KMS-11 (cell line): ENCODE data around the gene C4orf50.

Experiments used
- H2AFZ ChIP-seq: fragments of 200-600 bp; sonication (generic); 2 replicates; pipeline ENCODE4 v1.6.1; 2016; ENCODE audit warnings: antibody characterized with exemption, mixed run types, low read depth
- H3K27ac ChIP-seq: fragments of 200-600 bp; sonication (generic); 2 replicates; pipeline ENCODE4 v1.6.1; 2016; ENCODE audit warnings: mild to moderate bottlenecking, mixed run types
- H3K27me3 ChIP-seq: fragments of 200-600 bp; sonication (generic); 2 replicates; pipeline ENCODE4 v1.6.1; 2017; ENCODE audit warnings: mild to moderate bottlenecking, low read depth, mixed run types, moderate library complexity; ENCODE audit not compliant: insufficient read depth
- H3K36me3 ChIP-seq: fragments of 200-600 bp; sonication (generic); 2 replicates; pipeline ENCODE4 v1.6.1; 2017; ENCODE audit warnings: mild to moderate bottlenecking, mixed run types; ENCODE audit not compliant: insufficient read depth
- H3K4me1 ChIP-seq: fragments of 200-600 bp; sonication (generic); 2 replicates; pipeline ENCODE4 v1.6.1; 2016; ENCODE audit warnings: mild to moderate bottlenecking, low read depth, mixed run types; ENCODE audit not compliant: poor library complexity, severe bottlenecking
- H3K4me2 ChIP-seq: fragments of 200-600 bp; sonication (generic); 2 replicates; pipeline ENCODE4 v1.7.0; 2016; ENCODE audit warnings: mild to moderate bottlenecking, mixed run types
- H3K4me3 ChIP-seq: fragments of 200-600 bp; sonication (generic); IDR thresholded peaks from 2 replicates; pipeline ENCODE4 v1.6.1; 2017; ENCODE audit warnings: low read depth, low read length, mixed read lengths; ENCODE audit not compliant: insufficient read depth
- H3K79me2 ChIP-seq: fragments of 200-600 bp; sonication (generic); 2 replicates; pipeline ENCODE4 v1.6.1; 2016; ENCODE audit warnings: low read depth, mixed run types; ENCODE audit not compliant: insufficient read depth
- H3K9ac ChIP-seq: fragments of 200-600 bp; sonication (generic); 2 replicates; pipeline ENCODE4 v1.6.1; 2016; ENCODE audit warnings: mild to moderate bottlenecking, mixed run types
- H4K20me1 ChIP-seq: fragments of 200-600 bp; sonication (generic); 2 replicates; pipeline ENCODE4 v1.6.1; 2016; ENCODE audit warnings: mild to moderate bottlenecking, mixed run types; ENCODE audit not compliant: insufficient read depth
- CTCF ChIP-seq: fragments of 200-600 bp; sonication (generic); conservative IDR thresholded peaks from 2 replicates; pipeline ENCODE4 v1.6.1; 2017; ENCODE audit warnings: low read depth, mild to moderate bottlenecking, antibody characterized with exemption, low read length, moderate library complexity, mixed read lengths

The C4orf50 gene

GRCh38 chr4:5970381-5971077, 47.7 kb downstream of the C4orf50 start:
- H2AFZ ChIP-seq: no peak overlapping the region
- H3K27ac ChIP-seq: no peak overlapping the region

DNA sequence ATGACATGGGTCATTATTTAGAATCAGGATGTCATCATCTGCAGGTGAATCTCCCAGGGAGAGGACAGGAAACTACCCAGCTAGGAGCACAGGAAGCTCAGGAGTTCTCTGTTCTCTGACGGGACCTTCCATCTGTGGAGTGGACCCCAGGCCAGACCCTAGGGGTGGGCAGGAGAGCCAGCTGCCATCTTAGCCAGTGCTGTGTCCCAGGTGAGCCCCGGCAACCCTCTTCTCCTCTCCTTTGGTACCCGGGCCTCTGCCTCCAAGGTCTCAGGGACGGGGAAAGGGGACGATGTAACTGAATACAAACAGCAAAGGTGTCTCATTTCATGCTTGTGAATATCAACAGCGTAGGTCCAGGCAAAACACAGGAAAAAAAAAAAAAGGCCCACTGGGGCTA, 48.5 kb downstream of the C4orf50 start:
- Histone ChIP-seq H3K27ac (no peak overlapping the region), H3K4me1 (no peaks in the 10 kb centered on the region), H2AFZ (no peak overlapping the region), H3K79me2 (no peaks in the 10 kb centered on the region), H3K27me3 (no peaks in the 10 kb centered on the region), H4K20me1 (no peaks in the 10 kb centered on the region), H3K4me2 (no peak overlapping the region), H3K36me3 (no peaks in the 10 kb centered on the region), H3K9ac (no peak overlapping the region), H3K4me3 (no peak overlapping the region)
- no peak for TF ChIP-seq CTCF

More at GRCh38 chr4:5970381-5971077, 47.7 kb downstream of the C4orf50 start:
- no peaks in the 10 kb centered on the region for H3K4me1 ChIP-seq
- no peak for TF ChIP-seq CTCF
- no peaks in the 10 kb centered on the region for H3K79me2 ChIP-seq
- no peak overlapping the region for H3K4me3 ChIP-seq
- H4K20me1 ChIP-seq: no peaks in the 10 kb centered on the region
- no peaks in the 10 kb centered on the region for H3K36me3 ChIP-seq
- no peaks in the 10 kb centered on the region for H3K27me3 ChIP-seq
- H3K4me2 ChIP-seq: no peak overlapping the region
- H3K9ac ChIP-seq: no peak overlapping the region

DNA sequence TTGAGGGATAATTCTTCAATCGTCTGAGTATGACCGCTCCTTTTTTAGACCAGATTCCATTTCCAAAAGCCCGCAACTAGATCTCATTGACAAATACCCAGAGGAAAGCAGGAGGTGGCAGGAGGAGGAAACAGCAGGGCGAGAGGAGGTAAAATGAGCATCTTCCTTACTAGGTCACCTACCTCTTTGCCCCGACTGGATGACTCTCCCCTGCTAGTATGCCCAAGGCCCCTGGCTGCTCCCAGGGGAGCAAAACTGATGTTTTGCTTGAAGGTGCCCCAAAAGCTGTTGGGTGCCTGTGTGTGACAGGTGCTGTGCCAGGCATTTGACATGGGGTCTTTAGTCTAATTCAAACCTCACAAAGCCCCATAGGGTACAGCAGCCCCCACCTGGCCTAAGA, 48.9 kb downstream of the C4orf50 start:
- Histone ChIP-seq H2AFZ (no peak overlapping the region), H3K79me2 (no peaks in the 10 kb centered on the region), H3K27me3 (no peaks in the 10 kb centered on the region), H3K4me3 (no peak overlapping the region), H3K36me3 (no peaks in the 10 kb centered on the region), H4K20me1 (no peaks in the 10 kb centered on the region), H3K9ac (no peak overlapping the region), H3K27ac (no peak overlapping the region), H3K4me2 (no peak overlapping the region), H3K4me1 (no peaks in the 10 kb centered on the region)
- no peak for TF ChIP-seq CTCF

GRCh38 chr4:5968246-5968645, 50.0 kb downstream of the C4orf50 start:
- no peaks in the 10 kb centered on the region for H4K20me1 ChIP-seq
- no peaks in the 10 kb centered on the region for H3K4me1 ChIP-seq
- no peak for TF ChIP-seq CTCF
- no peaks in the 10 kb centered on the region for H3K27me3 ChIP-seq
- H3K27ac ChIP-seq: no peak overlapping the region
- H2AFZ ChIP-seq: no peak overlapping the region
- H3K36me3 ChIP-seq: no peaks in the 10 kb centered on the region
- H3K4me3 ChIP-seq: no peak overlapping the region
- no peaks in the 10 kb centered on the region for H3K79me2 ChIP-seq
- no peak overlapping the region for H3K4me2 ChIP-seq
- no peak overlapping the region for H3K9ac ChIP-seq
